Pons (tissue), 1 donor: ENCODE measurements around the gene GREM1.

Experiments
- DNase-seq: peaks from one replicate; pipeline ENCODE4 v3.0.0-alpha.2; 2016; ENCODE audit warnings: low spot score

GREM1 gene

DNA sequence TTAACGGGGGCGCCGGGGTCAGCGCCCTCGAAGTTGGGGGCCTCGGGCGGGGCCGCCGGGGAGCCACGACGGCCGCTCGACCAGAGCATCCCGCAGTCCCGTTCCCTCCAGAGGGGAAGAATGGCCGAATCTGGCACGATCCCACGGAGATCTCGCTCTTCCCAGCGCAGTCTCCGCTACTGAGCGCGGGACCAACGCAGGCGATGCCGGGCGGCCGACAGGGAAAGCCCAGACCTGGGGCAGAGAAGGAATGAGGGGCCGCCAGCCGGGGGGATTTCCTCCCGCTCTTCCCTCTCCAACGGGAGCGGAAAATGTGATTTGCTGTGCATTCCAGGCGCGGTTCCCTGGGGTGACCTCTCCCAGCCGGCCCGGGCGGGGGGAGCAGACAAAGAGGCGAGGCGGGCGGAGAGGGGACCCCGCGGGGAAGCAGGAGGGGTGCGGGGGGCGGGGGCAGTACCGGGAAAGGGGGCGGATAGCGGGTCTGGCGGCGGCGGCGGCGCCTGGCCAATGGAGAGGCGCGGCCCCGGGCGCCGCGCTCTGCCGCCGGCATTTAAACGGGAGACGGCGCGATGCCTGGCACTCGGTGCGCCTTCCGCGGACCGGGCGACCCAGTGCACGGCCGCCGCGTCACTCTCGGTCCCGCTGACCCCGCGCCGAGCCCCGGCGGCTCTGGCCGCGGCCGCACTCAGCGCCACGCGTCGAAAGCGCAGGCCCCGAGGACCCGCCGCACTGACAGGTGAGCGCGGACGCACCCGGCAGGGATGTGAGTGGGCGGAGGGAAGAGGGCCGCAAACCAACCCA lies at the start of gene GREM1:
GREM1 (plus strand) TSS at position 579 of the 801 bp plus-strand sequence. CDS start 12,687 bp downstream, outside the sequence.
- DNase-seq = peak; percentile 18

DNA sequence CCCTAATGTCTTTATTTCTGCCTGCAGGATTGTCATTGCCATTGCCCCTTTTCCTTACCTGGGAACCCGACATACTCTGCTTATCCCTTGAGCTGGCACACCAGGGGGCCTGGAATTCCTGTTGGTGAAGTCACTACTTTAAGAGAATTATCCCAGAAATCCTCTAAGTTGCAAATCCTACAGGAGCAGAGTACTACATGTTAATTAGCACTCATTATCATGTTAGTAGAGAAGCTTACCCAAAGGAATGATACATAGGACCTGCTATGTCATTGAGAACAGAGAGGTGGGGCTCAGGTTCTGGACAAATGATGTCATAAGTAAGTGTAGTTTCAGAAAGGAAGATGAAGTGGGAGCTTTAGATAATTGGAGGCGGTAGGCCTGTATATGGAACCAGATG lies 48.9 kb upstream of the GREM1 start:
- no peak for DNase-seq

DNA sequence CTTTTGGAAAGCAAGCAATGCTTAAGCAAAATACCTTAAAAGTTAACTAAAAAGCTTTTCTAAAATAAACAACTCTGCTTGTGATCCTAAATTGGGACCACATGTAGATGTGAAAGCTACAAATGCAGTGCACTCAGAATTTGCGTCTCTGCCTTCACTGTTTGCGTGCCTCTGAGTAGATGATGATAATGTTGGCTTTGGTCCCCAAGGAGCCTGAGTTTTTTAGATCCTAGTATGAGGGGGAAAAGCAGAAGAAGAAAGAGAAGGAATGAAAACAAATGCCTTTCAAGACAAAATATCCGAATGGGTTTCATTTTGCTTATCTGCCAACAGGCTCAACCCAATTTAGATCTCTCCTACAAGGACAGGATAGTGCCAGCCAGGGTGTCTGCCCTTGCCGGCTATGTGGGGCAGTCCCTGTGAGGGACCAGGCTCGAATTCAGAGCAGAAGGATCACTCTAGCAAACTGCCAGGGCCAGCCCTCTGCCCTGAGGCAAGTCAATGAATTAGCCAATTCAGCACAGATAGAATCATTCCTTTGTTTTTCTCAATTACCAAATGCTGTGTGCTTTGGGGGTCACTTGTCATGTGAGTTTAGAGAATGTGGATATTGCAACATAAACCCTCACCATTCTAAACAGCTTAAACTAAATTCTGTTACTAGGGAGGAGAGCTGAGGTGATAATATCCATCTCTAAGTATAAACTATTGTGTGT lies 47.8 kb upstream of the GREM1 start:
- peak; percentile 97 for DNase-seq

DNA sequence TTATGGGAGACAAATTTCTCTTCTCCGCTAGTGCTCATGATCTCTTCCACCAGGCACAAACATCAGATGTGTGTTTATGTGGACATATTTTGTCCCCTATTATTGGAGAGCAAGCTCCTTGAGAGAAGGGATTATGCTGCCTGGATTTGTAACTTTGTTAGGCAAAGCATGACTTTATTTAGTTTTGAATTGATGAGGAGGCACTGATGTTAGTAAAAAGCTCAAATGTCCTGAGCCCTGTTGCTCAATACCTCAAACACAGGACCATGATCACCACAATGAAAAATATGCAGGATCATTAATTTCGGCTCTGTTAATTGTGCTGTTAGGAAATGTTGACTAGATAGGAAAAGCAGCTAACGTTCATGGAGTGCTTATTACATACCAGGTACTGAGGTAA lies 47.2 kb upstream of the GREM1 start:
- DNase-seq = no peak

DNA sequence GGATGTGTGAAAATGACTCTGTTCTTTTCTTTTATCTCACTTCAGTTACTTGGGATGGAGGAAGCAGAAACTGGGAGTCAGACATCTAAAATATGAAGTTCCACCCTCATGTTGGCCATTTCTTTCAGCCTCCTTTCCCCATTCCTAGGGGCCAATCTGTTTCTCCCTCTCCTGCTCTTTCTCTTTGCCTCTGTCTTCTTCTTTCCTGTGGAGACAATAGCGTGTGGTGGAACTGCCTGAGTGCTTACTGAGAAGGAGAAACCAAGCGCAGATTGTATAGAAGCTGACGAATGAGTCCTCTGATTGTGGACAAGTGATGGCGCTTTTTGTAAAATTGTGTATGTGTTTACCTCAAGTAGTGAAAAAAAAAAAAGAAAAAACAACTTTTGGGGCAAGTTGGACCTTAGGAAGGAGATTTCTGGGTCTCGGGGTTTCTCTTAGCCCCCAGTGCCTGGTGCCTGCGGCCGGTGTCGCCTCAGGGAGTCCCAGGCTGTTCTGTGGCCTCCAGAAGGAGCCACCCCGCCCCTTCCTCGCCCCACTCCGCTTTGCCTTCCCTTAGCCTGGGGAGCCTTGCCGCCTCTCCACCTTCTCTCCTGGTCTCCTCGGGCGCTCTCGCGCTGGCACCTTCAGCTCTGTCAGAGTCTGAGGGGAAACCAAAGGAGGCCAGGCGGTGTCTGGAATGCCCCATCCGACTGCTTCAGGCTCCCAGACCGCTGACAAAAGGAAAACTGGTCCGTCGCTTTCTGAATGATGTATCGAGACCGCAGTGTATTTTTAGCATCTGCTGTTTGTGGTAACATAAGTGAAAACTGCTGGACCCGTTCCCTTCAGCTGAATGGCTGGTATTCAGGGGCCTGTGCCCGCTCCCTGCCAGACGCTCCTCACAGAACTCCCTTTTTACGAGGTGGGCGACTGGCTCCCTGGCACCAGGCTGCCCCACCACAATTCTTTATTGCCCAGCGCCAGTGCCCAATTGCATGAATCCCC lies 46.2 kb upstream of the GREM1 start:
- DNase-seq = peak; percentile 80

DNA sequence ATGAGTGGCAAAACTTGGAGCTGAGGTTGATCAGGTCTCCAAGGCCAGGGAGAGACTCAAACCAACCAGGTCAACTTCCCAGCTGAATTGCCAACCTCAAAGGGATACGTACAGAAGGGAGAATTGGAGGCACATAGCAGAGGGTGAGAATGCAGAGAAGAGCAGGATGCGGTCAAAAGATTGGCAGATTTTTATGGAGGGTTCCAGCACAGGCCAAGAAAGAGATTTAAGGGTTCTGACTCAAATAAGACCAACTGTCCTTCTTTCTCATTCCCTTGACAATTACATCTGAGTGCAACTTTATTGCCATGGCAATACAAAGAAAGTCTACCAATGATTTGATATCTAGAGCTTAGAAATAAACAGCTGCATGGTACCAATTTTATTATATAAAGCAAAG lies 43.1 kb upstream of the GREM1 start:
- DNase-seq = no peak

DNA sequence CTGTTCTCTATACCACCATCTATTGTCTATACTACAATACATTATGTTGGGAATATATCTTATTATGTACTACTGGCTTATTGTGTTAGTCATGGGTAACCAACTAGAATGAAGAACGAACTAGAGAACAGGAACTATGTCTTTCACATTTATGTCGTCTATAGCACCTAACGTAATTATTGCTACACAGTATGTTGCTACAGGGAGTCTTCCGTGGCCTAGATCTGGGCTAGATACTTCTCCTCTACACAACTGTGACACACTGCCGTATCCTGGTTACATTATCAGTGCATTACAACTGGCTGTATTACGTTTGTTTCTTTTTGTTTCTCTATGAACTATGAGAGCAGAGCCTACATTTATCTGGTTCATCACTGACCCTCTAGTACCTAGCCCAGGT lies 42.3 kb upstream of the GREM1 start:
- DNase-seq = no peak

DNA sequence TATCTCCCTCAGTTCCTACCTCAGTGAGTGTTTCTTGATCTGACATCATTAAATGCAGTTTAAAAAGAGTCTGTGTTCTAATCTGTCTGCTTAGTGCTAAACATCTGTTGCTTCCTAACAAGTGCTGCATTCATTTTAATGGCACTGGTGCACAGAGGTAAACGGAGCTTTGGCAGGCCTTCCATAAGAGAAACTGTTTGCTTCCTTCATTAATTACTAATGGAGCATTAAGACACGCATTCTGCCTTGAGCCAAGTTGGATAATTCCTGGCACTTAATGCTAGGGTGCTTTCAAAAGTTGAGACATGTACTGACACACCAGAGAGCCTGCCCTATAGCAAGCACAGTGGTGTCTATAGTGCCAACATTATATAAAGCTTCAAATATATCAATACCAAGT lies 41.6 kb upstream of the GREM1 start:
- DNase-seq = peak; percentile 75

DNA sequence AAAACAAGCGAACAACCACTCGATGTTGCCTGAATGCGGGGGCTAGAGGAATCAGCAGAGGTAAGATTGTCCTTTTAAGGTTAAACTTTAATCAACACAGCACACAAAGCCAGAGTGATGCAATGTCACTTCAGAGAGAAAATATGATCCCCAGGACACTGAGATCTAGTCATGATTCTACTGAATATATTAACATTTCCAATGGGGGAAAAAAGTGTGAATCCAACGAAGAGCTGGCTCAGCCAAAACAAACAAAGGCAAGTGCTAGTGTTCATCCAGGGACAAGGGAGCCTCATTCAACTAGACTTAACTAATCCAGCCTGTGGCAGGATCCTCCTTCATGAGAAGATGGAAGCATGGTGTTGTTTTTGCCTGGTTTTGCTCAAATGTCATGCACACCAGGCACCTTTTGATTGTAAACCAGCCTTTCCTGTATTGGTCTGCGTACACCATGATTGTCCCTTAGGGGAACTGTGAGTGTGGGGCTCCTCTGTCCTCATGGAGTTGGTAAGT lies 40.5 kb upstream of the GREM1 start:
- peak; percentile 59 for DNase-seq

DNA sequence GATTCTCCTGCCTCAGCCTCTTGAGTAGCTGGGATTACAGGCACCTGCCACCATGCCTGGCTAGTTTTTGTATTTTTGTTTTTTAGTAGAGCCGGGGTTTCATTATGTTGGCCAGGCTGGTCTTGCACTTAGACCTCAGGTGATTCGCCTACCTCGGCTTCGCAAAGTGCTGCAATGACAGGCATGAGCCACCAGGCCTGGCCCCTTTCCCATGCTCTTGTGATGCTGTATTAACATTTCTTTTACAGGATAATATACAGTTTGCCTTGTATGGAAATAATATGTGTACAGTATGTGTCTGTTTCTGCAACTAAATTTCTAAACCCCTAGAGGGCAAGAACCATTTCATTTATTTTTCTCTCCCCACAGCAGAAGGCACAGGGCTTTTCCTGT lies 38.5 kb upstream of the GREM1 start:
- DNase-seq = no peak

DNA sequence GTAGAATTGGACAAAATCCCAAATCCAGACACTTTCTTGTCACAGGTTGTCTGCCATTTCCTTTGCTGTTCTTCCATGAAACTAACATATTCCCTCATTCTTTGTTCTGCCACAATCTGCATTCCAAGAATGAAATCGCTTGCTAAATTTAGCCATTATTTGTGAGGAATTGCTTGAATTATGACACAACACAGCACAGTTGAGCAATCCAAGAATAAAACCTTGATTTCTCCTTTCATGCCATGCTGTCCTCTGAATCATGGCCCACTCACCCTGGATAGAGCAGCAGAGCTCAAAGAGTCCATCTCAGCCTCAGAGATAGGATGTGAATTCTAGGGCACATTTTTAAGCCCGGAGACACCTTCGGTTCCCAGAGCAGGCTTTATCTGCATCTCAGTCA lies 35.2 kb upstream of the GREM1 start:
- no peak for DNase-seq

DNA sequence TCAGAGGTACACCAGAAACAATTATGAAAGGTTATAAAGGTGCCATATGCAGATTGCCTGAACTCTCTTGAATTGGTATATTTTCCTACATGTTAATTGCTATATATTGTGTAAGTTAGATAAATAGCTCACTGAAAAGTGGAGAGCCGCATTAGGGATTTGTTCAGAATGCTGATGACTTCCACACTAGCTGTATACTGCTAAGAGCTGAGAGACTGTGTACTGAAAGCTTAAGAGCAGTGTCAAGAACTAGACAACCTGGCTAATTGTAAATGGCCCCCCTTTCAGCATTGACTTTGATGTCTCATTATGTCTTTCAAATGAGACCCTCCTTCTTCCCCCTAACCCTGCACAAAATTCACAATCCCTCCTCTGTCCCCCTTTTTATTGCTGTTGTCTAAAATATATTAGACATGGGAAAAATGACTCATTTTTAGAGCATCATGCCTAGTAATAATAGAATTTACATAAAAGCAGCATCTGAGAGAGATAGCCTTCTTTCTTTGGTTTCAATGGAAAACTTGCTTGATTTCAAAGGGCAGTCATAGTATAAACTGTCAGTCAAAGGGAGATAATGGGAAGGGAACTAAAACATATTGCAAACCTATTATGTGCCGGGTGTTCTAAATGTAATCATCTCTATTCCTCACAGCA lies 34.7 kb upstream of the GREM1 start:
- no peak for DNase-seq

DNA sequence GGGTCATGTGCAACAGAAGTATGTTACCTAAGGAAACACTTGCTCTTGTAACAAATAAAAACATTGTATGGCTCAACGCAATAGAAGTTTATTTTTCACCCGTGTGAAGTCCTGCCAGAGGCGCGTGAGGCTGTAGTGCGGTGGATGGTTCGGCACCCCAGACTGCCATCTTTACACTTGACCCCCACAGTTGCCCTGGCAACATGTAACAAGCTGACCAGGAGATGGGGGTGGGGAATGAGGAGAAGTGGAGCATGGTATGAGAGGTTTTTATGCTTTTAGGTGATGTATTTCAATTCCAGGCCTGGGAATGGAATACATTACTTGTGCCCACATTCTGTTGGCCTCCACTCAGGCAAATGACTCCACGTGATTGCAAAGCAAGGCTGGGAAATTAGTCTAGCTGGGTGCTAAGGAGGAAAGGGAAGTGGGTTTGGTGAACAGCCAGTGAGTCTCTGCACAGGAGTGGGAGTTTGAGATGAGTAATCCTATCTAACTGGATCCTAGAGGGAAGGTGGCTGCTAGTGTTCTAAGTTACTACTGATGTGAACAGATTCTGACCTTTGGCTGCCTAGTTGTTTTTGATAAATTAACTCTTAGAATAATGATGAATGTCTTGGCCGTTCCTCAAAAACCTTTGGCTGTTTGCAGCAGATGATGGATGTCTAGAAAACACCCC lies 33.8 kb upstream of the GREM1 start:
- DNase-seq = no peak

DNA sequence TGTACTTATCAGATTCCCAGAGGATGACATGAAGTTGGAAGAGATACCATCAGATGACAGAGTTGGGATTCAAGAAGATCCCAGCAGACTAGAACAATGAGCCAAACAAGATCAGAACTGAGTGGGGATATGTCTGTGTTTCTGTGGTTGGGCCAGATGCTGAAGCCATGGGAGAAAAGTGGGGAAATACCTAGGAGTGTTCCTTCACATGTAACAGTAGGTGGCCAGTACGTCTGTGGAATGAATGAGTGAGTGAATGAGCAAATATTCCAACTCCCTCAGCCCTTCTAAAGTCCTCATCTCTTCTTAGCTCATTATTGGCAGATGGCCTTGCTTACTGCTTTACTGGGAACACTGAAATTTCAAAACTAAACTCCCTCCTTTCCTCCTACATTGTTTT lies 32.2 kb upstream of the GREM1 start:
- DNase-seq = no peak

DNA sequence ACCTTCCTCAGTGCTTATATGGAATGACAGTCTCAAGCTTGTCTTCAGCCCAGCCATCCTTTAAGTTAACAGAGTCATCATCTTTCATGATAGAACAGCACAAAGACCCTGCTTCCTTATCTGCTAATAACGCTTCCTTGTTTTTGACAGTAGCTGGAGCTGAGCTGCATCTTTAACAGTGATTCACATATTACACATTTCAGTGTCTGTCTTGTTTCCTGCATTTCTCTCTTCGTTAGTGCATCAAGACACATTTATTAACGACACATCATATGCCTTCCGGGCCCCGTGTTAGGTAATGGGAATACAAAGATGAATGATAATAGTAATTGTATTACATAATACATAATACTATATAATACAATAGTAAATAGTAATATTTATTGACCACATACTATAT lies 30.2 kb upstream of the GREM1 start:
- no peak for DNase-seq

DNA sequence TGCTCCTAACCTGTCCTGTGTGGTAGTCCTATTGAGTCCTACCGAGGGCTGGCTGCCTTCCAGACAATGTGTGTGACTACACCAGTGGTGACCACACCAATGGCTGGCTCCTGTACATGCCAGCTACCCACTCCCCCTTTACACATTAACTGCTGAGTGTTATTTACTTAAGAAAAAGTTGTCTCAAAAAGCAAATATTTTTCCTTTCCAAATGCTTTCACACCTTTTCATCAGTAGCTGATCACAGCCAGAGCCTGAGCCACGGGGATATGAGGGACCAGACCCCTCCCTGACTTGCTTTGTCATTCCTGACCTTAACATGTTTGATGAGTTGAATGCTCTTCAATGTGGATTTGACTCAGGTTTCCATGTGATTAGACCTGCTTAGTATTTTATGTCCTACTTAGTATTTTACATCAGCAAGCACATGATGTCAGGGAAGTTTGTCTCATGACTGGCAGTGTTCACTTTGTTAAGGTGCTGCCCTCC lies 29.6 kb upstream of the GREM1 start:
- no peak for DNase-seq

DNA sequence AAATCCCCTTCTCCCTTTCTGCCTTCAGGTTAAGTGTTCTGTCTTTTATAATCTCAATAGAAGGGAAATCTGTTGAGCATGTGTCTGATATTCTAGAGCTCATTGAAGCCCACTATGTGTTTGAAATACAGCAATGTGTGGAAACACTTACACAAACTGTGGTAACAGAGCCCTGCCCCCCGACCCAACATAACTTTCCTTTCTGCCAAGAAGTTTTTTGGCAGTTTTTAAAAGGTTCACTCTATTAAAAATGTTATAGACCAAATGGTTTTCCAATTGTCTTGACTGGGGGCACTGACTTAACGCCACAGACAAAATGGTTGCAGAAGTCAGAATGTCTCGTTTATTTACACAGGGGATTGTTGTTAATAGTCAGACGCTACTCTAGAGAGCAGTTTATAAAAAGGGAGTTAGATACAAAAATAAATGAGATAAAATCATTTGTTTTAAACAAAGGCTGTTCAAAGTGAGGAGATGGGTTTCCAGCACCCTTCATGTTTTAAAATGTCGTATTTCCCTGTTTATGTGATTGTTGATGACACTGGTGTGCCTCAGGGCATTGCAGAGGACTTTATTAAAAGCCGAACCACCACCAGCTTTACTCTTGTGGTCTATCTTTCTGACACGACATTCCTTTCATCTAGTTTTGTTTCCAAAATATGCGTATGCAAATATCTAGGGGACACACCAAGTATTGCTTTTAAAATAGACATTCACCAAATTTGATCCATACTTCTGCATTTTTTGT lies 26.7 kb upstream of the GREM1 start:
- DNase-seq = no peak

DNA sequence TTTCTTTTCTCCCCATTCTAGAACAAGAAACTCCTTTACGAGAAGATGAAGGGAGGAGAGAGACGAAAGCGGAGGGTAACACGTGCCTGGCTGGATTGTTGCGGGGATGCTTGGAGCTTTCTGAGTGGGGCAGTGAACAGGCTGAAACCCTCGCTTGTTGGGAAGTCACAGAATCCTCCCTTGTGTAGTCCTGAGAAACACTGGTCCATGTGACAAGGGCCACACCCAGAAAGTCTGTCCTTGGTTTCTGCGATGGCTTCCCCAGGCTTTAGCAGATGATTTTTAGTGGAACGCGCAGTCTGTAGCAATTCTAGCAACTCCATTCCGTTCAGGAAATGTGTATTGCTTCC lies 26.1 kb upstream of the GREM1 start:
- peak; percentile 67 for DNase-seq

DNA sequence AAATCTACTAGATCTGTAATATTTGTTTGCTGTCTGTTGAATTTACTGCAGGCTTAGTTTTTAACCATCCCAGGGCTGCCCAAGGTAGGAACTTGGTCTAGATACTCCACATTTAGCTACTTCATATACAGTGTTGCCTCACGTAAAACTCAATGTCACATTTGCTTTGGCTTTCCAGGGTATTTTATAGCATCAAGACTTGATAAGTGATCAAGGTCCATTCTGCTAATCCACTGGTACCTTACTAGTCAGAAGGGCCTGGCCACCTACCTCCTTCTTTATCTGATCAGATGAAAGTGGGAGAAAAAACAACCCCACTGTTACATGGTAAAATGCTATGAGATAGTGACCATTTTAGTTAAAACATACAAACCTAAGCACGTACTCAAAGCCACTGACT lies 25.5 kb upstream of the GREM1 start:
- no peak for DNase-seq
